LNCAP (cell line): ENCODE measurements around the gene SMIM41.

Source experiments
- TF ChIP-seq, protein P1 (sequence below): fragments of 450-650 bp; IDR thresholded peaks from 2 replicates; pipeline ENCODE4 v1.5.1; 2017; ENCODE audit warnings: mild to moderate bottlenecking

SMIM41 gene

DNA sequence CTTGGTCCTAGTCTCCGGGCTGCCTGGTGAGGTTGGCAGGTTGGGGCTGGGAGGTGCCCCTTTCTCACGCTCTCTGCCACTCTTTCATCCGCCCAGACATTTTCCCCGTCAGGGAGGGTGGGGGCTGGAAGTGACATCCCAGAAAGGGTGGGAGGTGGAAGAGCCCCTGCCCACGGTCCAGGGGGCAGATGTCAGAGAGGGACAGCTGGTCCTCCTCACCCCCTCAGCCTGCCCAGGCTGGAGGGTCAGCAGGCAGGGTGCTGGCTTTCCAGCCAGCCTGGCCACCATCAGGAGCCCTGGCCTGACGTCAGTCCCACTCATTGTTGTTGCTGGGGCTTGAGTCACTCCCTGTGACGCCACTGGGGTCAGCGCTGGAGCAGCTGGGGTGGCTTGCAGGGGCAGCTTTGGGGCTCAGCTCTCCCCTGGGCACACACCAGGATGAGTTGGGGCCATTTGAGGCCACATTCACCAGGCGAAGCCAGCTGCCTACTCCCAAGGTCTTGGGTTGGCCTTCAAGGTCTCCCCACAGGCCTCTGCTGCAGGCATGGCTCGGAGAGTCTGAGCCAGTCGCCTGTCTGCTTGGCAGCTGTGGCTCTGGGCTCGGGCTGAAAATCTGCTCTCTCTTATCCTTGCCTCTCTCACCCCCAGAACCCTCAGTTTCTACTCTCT, 15.4 kb upstream of the SMIM41 start:
- TF ChIP-seq, protein P1, sequence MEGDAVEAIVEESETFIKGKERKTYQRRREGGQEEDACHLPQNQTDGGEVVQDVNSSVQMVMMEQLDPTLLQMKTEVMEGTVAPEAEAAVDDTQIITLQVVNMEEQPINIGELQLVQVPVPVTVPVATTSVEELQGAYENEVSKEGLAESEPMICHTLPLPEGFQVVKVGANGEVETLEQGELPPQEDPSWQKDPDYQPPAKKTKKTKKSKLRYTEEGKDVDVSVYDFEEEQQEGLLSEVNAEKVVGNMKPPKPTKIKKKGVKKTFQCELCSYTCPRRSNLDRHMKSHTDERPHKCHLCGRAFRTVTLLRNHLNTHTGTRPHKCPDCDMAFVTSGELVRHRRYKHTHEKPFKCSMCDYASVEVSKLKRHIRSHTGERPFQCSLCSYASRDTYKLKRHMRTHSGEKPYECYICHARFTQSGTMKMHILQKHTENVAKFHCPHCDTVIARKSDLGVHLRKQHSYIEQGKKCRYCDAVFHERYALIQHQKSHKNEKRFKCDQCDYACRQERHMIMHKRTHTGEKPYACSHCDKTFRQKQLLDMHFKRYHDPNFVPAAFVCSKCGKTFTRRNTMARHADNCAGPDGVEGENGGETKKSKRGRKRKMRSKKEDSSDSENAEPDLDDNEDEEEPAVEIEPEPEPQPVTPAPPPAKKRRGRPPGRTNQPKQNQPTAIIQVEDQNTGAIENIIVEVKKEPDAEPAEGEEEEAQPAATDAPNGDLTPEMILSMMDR: no peak

- TF ChIP-seq, protein P1: no peak
Observed at GRCh38 chr12:52066346-52067080, 13.0 kb upstream of the SMIM41 start.

DNA sequence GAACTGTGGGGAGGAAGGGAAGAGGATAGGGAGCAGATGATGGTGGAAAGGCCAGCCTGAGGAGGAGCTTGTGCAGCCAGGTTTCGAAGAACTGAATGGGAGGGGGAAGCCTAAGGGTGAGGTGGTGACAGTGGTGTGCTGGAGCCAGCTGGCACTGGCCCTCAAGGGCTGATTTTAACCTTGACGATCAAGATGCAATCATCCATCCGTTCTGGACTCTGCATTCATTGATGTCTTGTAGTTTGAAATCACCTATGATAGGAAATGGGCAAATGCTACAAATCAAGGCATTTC, 12.5 kb upstream of the SMIM41 start:
- TF ChIP-seq, protein P1: no peak

DNA sequence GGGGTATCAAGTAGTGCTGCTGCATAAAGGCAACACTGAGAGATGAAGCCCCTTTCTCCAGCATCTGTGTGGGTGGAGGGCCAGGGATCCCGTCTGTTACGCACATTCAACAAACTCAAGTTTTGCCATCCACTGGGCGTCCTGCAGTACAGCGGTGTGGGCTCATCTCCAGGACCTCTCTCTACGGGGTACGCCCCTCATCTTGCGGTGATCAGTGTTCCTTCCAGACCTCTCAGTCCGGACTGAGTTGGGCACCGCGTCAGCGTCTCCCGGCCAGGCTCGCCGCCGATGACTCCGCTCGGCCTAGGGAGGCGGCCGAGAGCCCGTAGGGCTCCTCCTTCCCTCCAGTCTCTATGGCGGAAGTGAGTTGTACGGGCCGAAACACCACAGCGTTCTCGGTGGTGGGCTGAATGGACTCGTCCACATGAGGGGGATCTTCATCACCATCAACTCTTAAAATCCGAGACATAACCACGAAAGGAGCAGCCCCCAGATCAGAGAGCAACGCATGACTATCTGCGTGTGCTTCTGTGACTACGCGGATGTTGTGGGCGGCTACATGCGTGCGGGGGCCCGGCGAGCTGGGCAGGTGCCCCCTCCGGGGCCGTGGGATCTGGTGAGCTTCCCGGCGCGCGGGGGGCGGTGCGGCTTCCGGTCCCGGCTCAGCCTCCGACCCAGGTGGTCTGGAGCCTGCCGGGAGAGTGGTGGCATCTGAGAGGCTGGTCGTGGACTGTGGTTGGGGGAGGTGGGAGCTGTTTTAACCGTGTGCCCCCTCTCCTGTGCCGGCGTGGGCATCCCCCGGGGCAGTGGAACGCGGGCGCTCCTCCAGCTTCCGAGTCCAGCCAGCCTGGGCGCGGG, 9.9 kb upstream of the SMIM41 start, which contains the start of gene ATG101:
ATG101 (plus strand) TSS at position 652 of the 858 bp plus-strand sequence. CDS start 3,673 bp downstream, outside the sequence.
- TF ChIP-seq, protein P1: peak; percentile 87

- TF ChIP-seq, protein P1: no peak
Observed at GRCh38 chr12:52070185-52070925, 9.1 kb upstream of the SMIM41 start.

DNA sequence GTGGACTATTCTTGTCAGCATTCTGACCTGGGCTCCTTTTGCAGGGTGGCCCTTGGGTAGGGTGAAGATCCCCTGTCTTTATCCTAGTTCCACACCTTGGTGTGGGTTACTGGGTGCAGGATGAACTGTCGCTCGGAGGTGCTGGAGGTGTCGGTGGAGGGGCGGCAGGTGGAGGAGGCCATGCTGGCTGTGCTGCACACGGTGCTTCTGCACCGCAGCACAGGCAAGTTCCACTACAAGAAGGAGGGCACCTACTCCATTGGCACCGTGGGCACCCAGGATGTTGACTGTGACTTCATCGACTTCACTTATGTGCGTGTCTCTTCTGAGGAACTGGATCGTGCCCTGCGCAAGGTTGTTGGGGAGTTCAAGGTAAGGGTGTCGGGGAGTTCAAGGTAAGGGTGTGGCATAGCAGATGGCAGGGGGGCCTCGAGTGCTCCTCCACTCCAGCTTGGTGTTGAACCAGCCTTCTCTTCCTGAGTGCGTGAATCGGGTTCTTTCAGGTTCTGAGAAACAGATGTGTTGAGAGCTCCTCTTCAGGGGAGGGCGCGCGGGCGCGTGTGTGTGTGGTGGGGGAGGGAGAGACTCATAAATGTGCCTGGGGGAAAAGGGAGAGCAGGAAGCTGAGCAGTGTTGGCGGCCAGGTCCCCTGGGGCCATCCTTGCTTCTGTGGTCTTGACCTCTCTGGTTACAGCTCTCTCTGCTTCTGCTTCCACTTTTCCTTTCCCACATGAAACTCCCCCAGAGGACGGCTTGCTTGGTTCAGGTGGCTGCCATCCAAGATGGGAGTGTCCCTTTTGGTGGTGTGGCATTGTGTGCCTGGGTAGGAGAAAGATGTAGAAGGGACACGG, 5.7 kb upstream of the SMIM41 start:
- TF ChIP-seq, protein P1: no peak
